Activated T-cell treated with anti-CD3 and anti-CD28 coated beads for 48 hours (primary cell): Measurements from ENCODE around the gene PAK1.
"Not testable (repeated sequence)": the region's sequence is repeated elsewhere in the genome, so short reads cannot be mapped to it uniquely, and the experiment has no call there.

ENCODE experiments used
- DNase-seq: peaks from one replicate; pipeline ENCODE4 v3.0.0-alpha.2; 2020; ENCODE audit warnings: low read depth

PAK1 gene

GRCh38 chr11:77302752-77303151, 171.1 kb downstream of the PAK1 start:
- DNase-seq = no peak

- no peak for DNase-seq
Observed at GRCh38 chr11:77301510-77301909, 172.4 kb downstream of the PAK1 start, which contains the start of gene GDPD4. Gene GDPD4 (minus strand): TSS chr11:77301686. CDS start chr11:77285137, 16,549 bp downstream.

GRCh38 chr11:77300695-77301094, 173.2 kb downstream of the PAK1 start:
- no peak for DNase-seq

DNA sequence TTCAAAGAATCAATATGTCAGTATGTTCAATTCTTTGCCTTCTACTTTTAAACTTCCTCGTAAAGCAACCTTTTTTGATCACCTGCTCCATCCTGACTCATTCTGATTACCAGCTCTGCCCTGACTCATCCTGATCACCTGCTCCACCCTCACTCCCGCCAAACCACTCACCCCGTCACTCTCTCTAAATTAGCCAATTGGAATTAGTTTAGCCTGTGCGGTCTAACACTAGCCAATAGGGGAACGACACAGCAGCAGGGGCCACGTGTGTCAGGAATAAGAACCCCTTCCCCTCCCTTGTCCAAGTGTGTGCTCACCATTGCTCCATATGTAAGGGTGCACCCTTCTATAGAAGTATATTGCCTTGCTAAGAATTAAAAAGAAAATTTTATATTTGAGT, 173.9 kb downstream of the PAK1 start:
- not testable (repeated sequence) for DNase-seq

GRCh38 chr11:77299528-77299993, 174.3 kb downstream of the PAK1 start:
- no peak for DNase-seq

- no peak for DNase-seq
Observed at GRCh38 chr11:77294040-77294439, 179.9 kb downstream of the PAK1 start.

DNA sequence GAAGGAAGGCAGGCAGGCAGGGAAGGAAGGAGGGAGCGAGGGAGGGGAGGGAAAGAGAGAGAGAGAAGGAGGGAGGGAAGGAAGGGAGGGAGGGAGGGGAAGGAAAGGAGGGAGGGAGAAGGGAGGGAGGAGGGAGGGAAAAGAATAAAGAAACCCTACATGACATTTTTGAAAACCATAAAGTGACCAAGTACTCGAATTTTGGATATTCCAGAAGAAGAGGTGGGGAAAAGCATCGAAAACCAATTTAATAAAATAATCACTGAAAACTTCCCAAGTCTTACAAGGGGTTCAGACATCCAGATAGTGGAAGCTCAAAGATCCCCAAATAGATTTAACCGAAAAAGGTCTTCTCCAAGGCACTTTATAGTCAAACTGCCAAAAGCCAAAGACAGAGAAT, 184.2 kb downstream of the PAK1 start:
- DNase-seq = no peak

GRCh38 chr11:77287615-77288273, 186.2 kb downstream of the PAK1 start:
- no peak for DNase-seq

GRCh38 chr11:77287136-77287535, 186.8 kb downstream of the PAK1 start:
- DNase-seq = no peak

- DNase-seq = no peak
Observed at GRCh38 chr11:77284476-77285468, 189.1 kb downstream of the PAK1 start.

GRCh38 chr11:77283101-77283500, 190.8 kb downstream of the PAK1 start:
- no peak for DNase-seq

DNA sequence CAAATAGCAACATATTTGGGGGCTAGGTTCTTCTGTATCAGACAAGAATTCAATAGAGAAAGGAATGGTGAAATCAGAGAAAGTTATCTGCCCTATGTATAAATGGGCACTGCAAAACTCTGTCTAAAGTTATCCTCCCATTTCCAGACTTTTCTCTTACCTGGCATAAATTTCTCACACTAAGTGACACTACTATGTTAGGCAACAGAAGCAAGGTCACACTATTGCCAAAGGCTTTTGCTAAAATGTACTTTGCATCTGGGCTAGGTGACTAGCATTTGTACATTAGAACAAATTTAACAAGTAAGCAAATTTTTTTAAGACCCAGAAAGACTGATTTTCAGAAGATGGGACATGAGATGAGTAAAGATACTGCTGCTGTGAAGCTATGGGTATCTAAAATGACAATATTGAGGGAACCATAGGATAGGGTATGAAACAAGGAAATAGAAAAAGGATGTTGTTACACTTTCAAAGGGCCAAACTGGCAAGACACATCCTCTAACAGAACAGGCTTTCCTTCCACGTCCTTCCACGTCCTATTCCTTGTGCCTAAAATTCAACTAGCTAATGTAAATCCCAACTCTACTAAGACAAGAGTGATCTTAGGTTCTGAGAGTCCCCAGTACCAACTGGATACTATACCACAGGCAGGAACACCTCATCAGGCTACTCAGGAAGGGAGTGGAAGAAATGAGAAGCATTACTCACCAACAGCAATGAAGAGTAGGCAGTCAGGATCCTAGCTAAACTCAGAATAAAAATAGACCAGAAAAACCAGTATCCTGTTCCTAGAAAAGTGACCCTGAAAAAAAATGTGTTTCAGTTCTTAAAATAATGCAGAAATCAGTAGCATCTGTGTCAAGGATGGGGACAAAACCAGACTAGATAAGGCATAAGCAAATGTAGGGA, 195.0 kb downstream of the PAK1 start:
- no peak for DNase-seq

DNA sequence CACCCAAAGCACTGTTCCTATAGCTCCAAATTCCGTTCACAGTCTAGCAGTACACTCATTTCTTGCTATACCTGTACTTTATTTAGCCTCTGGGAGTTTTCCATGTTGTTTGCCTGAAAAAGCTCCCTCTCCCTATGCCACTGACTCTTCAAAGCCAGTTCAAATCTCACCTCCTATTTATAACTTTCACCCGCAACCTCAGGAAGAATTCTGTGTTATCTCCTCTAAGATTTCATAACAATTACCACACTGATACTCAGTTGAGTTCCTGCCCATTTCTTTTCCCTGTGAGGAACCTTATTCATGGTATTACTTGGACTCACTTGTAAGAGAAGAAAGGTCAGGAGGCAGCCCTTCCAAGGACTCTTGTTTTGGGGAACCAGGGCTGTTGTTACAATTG, 197.6 kb downstream of the PAK1 start:
- no peak for DNase-seq
